Endothelial cell of umbilical vein (primary cell): ENCODE measurements around the gene SPIRE1. TPM values are rescaled to one million over a fixed set of nuclear protein-coding genes. Genes with fewer than 3 reads are reported as not detected.

ENCODE experiments used
- BruUV-seq: library from RNA; stranded (reverse); fragments of 400-500 nt; replicated peaks from 2 replicates; lab custom pipeline; 2021; lab: Mats Ljungman, UMichigan
- CTCF ChIA-PET: fragments of 300-600, 350-600 bp; sonication (Branson Sonifier 250); formaldehyde crosslinking; loops from one replicate; lab custom pipeline; 2021; ENCODE audit warnings: antibody characterized with exemption, inconsistent platforms; lab: Charles Lee
- POLR2A ChIA-PET: fragments of 300-600, 350-600 bp; sonication (Branson Sonifier 250); formaldehyde crosslinking; loops from one replicate; lab custom pipeline; 2021; ENCODE audit warnings: antibody characterized with exemption, inconsistent platforms; lab: Charles Lee
- DNase-seq: peaks from one replicate; pipeline ENCODE4 v3.0.0-alpha.2; 2011; ENCODE audit warnings: low read depth, low spot score
- FAIRE-seq: peaks from 2 replicates; lab custom pipeline; 2011; peaks lifted over from hg19 to GRCh38; lab: Jason Lieb, UNC
- H2AFZ ChIP-seq: 2 replicates; pipeline ENCODE4 v1.6.0; 2012; ENCODE audit warnings: low read depth, low read length, control low read depth, inconsistent platforms
- H3K27ac ChIP-seq: 2 replicates; pipeline ENCODE4 v1.5.1; 2011; ENCODE audit warnings: low read depth, mild to moderate bottlenecking, control low read depth, low read length, moderate library complexity; ENCODE audit not compliant: insufficient read depth
- H3K27me3 ChIP-seq, 2 experiments: 2 replicates each; pipeline versions ENCODE4 v1.6.0 to v1.6.1; 2011; ENCODE audit warnings: low read length in 2 of 2, mixed read lengths in 1 of 2; ENCODE audit not compliant: control insufficient read depth in 2 of 2, insufficient read depth in 2 of 2
- H3K36me3 ChIP-seq, 2 experiments: 2 replicates in 1 of 2; 3 replicates in 1 of 2; pipeline ENCODE4 v1.5.1; 2011; ENCODE audit warnings: low read length in 2 of 2, mild to moderate bottlenecking in 1 of 2, moderate library complexity in 1 of 2; ENCODE audit not compliant: control insufficient read depth in 2 of 2, insufficient read depth in 2 of 2; ENCODE audit errors: extremely low read depth in 1 of 2
- H3K4me1 ChIP-seq: 3 replicates; pipeline ENCODE4 v1.5.1; 2011; ENCODE audit warnings: mild to moderate bottlenecking, low read length; ENCODE audit not compliant: control insufficient read depth, insufficient read depth; ENCODE audit errors: extremely low read depth
- H3K4me2 ChIP-seq: 2 replicates; pipeline ENCODE4 v1.6.1; 2011; ENCODE audit warnings: low read length, control low read depth, mixed read lengths; ENCODE audit not compliant: insufficient read depth
- H3K4me3 ChIP-seq, 3 experiments: fragments of 200-600 bp in 1 of 3; sonication (generic), shearing (Covaris generic) in 1 of 3; replicated peaks in 1 of 3; 2 replicates each; pipeline ENCODE4 v1.5.1; 2011 to 2016; ENCODE audit warnings: control low read depth in 3 of 3, low read length in 3 of 3, mild to moderate bottlenecking in 2 of 3, inconsistent platforms in 1 of 3, low read depth in 1 of 3, moderate library complexity in 1 of 3; ENCODE audit not compliant: insufficient read depth in 1 of 3
- H3K79me2 ChIP-seq: 2 replicates; pipeline ENCODE4 v1.6.0; 2012; ENCODE audit warnings: low read length, inconsistent platforms; ENCODE audit not compliant: control insufficient read depth, insufficient read depth
- H3K9ac ChIP-seq: replicated peaks from 2 replicates; pipeline ENCODE3; 2011; ENCODE audit warnings: low read length, control low read depth; ENCODE audit not compliant: insufficient read depth; ENCODE audit errors: extremely low read depth
- H3K9me1 ChIP-seq: replicated peaks from 3 replicates; pipeline ENCODE4 v1.6.0; 2011; ENCODE audit warnings: mild to moderate bottlenecking, low read length; ENCODE audit not compliant: control insufficient read depth, insufficient read depth; ENCODE audit errors: extremely low read depth
- H3K9me3 ChIP-seq: replicated peaks from 2 replicates; pipeline ENCODE4 v1.5.1; 2012; ENCODE audit warnings: low read length, inconsistent platforms; ENCODE audit not compliant: control insufficient read depth, insufficient read depth
- H4K20me1 ChIP-seq: replicated peaks from 2 replicates; pipeline ENCODE3; 2011; ENCODE audit warnings: mild to moderate bottlenecking, low read length; ENCODE audit not compliant: control insufficient read depth, insufficient read depth; ENCODE audit errors: extremely low read depth
- EZH2 ChIP-seq: IDR thresholded peaks from 2 replicates; pipeline ENCODE4 v1.6.1; 2012; ENCODE audit warnings: borderline replicate concordance, low read depth, mild to moderate bottlenecking, moderate library complexity, low read length, inconsistent platforms; ENCODE audit not compliant: severe bottlenecking
- FOS ChIP-seq: IDR thresholded peaks from 2 replicates; pipeline ENCODE4 v1.6.1; 2011; ENCODE audit warnings: mild to moderate bottlenecking, low read length, moderate library complexity, borderline replicate concordance; ENCODE audit not compliant: insufficient read depth
- GATA2 ChIP-seq: IDR thresholded peaks from 2 replicates; pipeline ENCODE4 v1.7.0; 2011; ENCODE audit warnings: low read depth, mild to moderate bottlenecking, moderate library complexity, mixed read lengths, low read length; ENCODE audit not compliant: insufficient read length, insufficient read depth
- MYC ChIP-seq: IDR thresholded peaks from one replicate; pipeline ENCODE4 v1.6.1; 2011; ENCODE audit warnings: mild to moderate bottlenecking, low read depth, low read length
- POLR2A ChIP-seq: IDR thresholded peaks from 2 replicates; pipeline ENCODE4 v1.6.1; 2012; ENCODE audit warnings: low read depth, mild to moderate bottlenecking, control low read depth, low read length
- POLR2AphosphoS5 ChIP-seq: IDR thresholded peaks from 2 replicates; pipeline ENCODE4 v1.6.1; 2012; ENCODE audit warnings: low read depth, mild to moderate bottlenecking, control low read depth, low read length, moderate library complexity; ENCODE audit not compliant: insufficient read depth
- dilution Hi-C: fragments of 300-500 bp; cut with MboI; formaldehyde crosslinking; loops from one replicate; pipeline ENCODE4 v1.15.0; 2019; ENCODE audit warnings: low sequenced_read_pairs; ENCODE audit not compliant: extremely low pct_ligation_motif_present
- intact Hi-C: fragments of 100-400 bp; cut with micrococcal nuclease; formaldehyde crosslinking; loops from one replicate; pipeline ENCODE4 v1.10.0; 2022
- polyA plus RNA-seq, 4 experiments: library from polyadenylated mRNA; depleted of rRNA in 3 of 4; stranded (reverse) in 3 of 4; unstranded in 1 of 4; fragments of >200 nt; gene quantifications; 2 replicates each; pipeline versions ENCODE4 v1.2.1 to v1.2.3, GENCODE V29; 2011 to 2012; ENCODE audit warnings: missing spikeins in 1 of 4
- total RNA-seq: library from RNA; stranded (reverse); gene quantifications from 2 replicates; pipeline ENCODE4 v1.2.3, GENCODE V29; 2021
- TF ChIP-seq, protein P1 (sequence below), 2 donors: IDR thresholded peaks; 1 replicate in 1 of 2; 2 replicates in 1 of 2; pipeline ENCODE4 v1.5.1; 2011; ENCODE audit warnings: low read length in 2 of 2, mild to moderate bottlenecking in 2 of 2, moderate library complexity in 2 of 2, control low read depth in 1 of 2, inconsistent platforms in 1 of 2, low read depth in 1 of 2; ENCODE audit not compliant: insufficient read depth in 1 of 2; ENCODE audit errors: extremely low read depth in 1 of 2
- TF ChIP-seq, protein P2 (sequence below): IDR thresholded peaks from 2 replicates; pipeline ENCODE4 v1.6.1; 2011; ENCODE audit not compliant: insufficient read depth, insufficient read length

The SPIRE1 gene
- total and polyA plus RNA-seq, 2 donors (not counting 3 experiments of a cell fraction or from before 2014, with no cell fraction given), result 13.1 to 44.0 TPM

DNA sequence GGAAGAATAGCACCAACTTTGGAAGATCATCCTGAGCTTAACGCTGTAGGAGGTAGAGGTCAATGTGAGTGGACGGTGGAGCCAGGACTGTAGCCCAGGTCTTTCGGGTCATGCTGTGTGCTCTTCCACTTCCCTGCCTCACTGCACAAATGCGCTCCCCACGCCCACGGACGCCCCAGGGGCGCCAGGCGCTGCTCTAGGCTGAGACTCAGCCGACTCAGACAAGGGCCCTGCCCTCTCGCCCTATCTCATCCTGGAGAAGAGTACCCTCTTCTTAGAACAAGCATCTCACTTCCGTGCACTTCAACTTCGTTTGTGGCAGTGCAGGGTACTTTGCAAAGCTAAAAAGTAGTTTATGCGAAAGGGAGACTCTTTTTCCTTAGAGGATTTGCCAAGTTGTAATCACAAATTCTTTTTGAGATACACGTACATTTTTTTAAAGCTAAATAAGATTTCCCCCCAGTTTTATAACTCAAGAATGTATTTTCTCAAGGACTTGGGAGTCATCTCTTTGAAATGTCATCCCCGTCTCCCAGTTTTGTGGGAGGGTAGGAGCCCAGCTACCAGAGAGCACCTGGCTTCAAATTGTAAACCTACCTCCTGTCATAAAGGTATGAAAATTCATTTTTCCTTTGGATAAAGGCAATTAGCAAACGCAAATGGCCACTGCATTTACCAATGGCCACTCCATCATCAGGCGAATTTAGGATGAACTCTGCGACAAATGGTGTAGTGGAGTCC, 251.4 kb downstream of the SPIRE1 start:
- DNase-seq (no peak), FAIRE-seq (no peak)
- Histone ChIP-seq H3K4me1 (peaks cover 17% of the 10 kb centered on the region), H3K9me1 (no peaks in the 10 kb centered on the region), H3K4me2 (no peak overlapping the region), H3K4me3 (no peak overlapping the region), H3K27me3 (peaks cover 11 to 13% of the 10 kb centered on the region in 2 experiments), H2AFZ (no peak overlapping the region), H4K20me1 (no peaks in the 10 kb centered on the region), H3K36me3 (no peaks in the 10 kb centered on the region), H3K9ac (no peak overlapping the region), H3K27ac (no peak overlapping the region), H3K79me2 (peaks cover 22% of the 10 kb centered on the region), H3K9me3 (no peaks in the 10 kb centered on the region)
- ChIA-PET POLR2A (interaction anchor here (0.9 kb wide), 1 partner anchor 30 kb away, joined by 3 read pairs; the partner anchor contains the start of gene AFG3L2), CTCF (interaction anchor here (1.0 to 1.5 kb wide), 2 partner anchors 14 to 17 kb away, joined by 3 to 5 read pairs; no protein-coding TSS in a partner anchor)
- intact Hi-C loops (loop anchor here (1.0 kb wide), 1 partner anchor 252 kb away; the partner anchor contains the start of gene SPIRE1), dilution Hi-C loops (no loop called here)
- no TSS peak for BruUV-seq
- peak; percentile 40 for TF ChIP-seq EZH2
- TF ChIP-seq, protein P1, sequence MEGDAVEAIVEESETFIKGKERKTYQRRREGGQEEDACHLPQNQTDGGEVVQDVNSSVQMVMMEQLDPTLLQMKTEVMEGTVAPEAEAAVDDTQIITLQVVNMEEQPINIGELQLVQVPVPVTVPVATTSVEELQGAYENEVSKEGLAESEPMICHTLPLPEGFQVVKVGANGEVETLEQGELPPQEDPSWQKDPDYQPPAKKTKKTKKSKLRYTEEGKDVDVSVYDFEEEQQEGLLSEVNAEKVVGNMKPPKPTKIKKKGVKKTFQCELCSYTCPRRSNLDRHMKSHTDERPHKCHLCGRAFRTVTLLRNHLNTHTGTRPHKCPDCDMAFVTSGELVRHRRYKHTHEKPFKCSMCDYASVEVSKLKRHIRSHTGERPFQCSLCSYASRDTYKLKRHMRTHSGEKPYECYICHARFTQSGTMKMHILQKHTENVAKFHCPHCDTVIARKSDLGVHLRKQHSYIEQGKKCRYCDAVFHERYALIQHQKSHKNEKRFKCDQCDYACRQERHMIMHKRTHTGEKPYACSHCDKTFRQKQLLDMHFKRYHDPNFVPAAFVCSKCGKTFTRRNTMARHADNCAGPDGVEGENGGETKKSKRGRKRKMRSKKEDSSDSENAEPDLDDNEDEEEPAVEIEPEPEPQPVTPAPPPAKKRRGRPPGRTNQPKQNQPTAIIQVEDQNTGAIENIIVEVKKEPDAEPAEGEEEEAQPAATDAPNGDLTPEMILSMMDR (IDR thresholded peaks at IDR 0.05; ENCODE audit: extremely low read depth in 1 of 2, insufficient read depth in 1 of 2, low read depth in 1 of 2, low read length in 2 of 2), result no peak

DNA sequence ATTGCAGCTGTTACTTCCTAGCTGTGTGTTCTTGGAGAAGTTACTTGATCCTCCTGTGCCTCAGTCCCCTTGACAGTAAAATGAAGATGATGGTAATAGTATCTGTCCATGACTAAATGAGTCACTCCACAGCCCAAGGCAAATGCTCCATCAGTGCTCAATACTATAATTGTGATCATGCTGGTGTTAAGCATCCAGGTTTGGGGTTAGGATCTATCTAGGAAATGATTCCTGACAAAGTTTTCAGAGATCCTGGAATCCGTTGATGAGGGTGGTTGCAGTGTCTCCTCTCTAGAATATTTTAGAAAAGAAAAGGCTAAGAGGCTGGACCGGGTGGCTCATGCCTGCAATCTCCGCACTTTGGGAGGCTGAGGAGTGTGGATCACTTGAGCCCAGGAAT, 252.8 kb downstream of the SPIRE1 start:
- H3K9me3 ChIP-seq, result no peaks in the 10 kb centered on the region
- H3K4me2 ChIP-seq, result no peak overlapping the region
- ChIA-PET CTCF (interaction anchor here (0.7 to 1.5 kb wide), 2 partner anchors 12 to 20 kb away, joined by 3 to 5 read pairs; no protein-coding TSS in a partner anchor), POLR2A (no interaction called here)
- TF ChIP-seq, protein P1 (IDR thresholded peaks at IDR 0.05; ENCODE audit: extremely low read depth in 1 of 2, insufficient read depth in 1 of 2, low read depth in 1 of 2, low read length in 2 of 2), result no peak
- TF ChIP-seq, protein P2, sequence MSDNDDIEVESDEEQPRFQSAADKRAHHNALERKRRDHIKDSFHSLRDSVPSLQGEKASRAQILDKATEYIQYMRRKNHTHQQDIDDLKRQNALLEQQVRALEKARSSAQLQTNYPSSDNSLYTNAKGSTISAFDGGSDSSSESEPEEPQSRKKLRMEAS, result no peak
- TF ChIP-seq GATA2, result no peak
- TF ChIP-seq EZH2, result no peak
- no peak for TF ChIP-seq FOS
- no peak for TF ChIP-seq POLR2A
- TF ChIP-seq MYC, result no peak
- no peak for TF ChIP-seq POLR2AphosphoS5
- H3K27me3 ChIP-seq, result peaks cover 11 to 13% of the 10 kb centered on the region in 2 experiments
- no peak for DNase-seq
- no peaks in the 10 kb centered on the region for H4K20me1 ChIP-seq
- H3K27ac ChIP-seq, result no peak overlapping the region
- no peak overlapping the region for H2AFZ ChIP-seq
- no peak overlapping the region for H3K9ac ChIP-seq
- intact Hi-C loops, result no loop called here
- H3K4me1 ChIP-seq, result peaks cover 17% of the 10 kb centered on the region
- no peak overlapping the region for H3K4me3 ChIP-seq
- no peaks in the 10 kb centered on the region for H3K9me1 ChIP-seq
- no peak for FAIRE-seq
- dilution Hi-C loops, result no loop called here
- H3K79me2 ChIP-seq, result peaks cover 17% of the 10 kb centered on the region
- H3K36me3 ChIP-seq, result no peaks in the 10 kb centered on the region
- no TSS peak for BruUV-seq
